ENCODE results near the gene OPN3. TPM values are rescaled to one million over a fixed set of nuclear protein-coding genes. Genes with fewer than 3 reads are reported as not detected.

Gene OPN3
- total RNA-seq, 1 experiment from 2014 or later: 33.5 TPM

Other genes with a start within 250 kb of the OPN3 start
- 84.4 and 96.6 TPM in 2 replicates for gene FH, start 120.6 kb downstream of the OPN3 start, total RNA-seq (2014; rRNA removed)
- gene KMO, start 108.0 kb downstream of the OPN3 start, total RNA-seq (2014; rRNA removed): under 0.01 TPM in 1 of 2 replicates, not detected in the other
- 8.7 and 10.4 TPM in 2 replicates for gene CHML, start within 50 bp of the OPN3 start, total RNA-seq (2014; rRNA removed)
- not detected in 2 replicates for gene WDR64, start 11.9 kb upstream of the OPN3 start, total RNA-seq (2014; rRNA removed)
- 34.2 and 37.7 TPM in 2 replicates for gene EXO1, start 207.8 kb upstream of the OPN3 start, total RNA-seq (2014; rRNA removed)